HEK293 (cell line): ENCODE measurements around the gene CHIT1.
"Not testable (repeated sequence)": the region's sequence is repeated elsewhere in the genome, so short reads cannot be mapped to it uniquely, and the experiment has no call there.

Source experiments
- KLF8 ChIP-seq: fragments of 450-650 bp; formaldehyde crosslinking; IDR thresholded peaks from 2 replicates; pipeline ENCODE4 v1.5.1; 2016; ENCODE audit warnings: missing biosample characterization, missing genetic modification characterization
- ZNF549 ChIP-seq: fragments of 450-650 bp; IDR thresholded peaks from 2 replicates; pipeline ENCODE4 v1.5.1; 2018; ENCODE audit warnings: missing biosample characterization, missing genetic modification characterization, mild to moderate bottlenecking, inconsistent platforms, moderate library complexity
- ZNF629 ChIP-seq: fragments of 450-650 bp; formaldehyde crosslinking; IDR thresholded peaks from 2 replicates; pipeline ENCODE4 v1.5.1; 2017; ENCODE audit warnings: missing biosample characterization, missing genetic modification characterization
- TF ChIP-seq, protein P1 (sequence below): fragments of 450-650 bp; formaldehyde crosslinking; IDR thresholded peaks from 2 replicates; pipeline ENCODE4 v1.5.1; 2016; ENCODE audit warnings: missing biosample characterization, missing genetic modification characterization

DNA sequence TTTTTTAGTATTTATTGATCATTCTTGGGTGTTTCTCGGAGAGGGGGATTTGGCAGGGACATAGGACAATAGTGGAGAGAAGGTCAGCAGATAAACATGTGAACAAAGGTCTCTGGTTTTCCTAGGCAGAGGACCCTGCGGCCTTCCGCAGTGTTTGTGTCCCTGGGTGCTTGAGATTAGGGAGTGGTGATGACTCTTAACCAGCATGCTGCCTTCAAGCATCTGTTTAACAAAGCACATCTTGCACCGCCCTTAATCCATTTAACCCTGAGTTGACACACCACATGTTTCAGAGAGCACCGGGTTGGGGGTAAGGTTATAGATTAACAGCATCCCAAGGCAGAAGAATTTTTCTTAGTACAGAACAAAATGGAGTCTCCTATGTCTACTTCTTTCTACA is 36.7 kb upstream of the CHIT1 start:
- TF ChIP-seq, protein P1, sequence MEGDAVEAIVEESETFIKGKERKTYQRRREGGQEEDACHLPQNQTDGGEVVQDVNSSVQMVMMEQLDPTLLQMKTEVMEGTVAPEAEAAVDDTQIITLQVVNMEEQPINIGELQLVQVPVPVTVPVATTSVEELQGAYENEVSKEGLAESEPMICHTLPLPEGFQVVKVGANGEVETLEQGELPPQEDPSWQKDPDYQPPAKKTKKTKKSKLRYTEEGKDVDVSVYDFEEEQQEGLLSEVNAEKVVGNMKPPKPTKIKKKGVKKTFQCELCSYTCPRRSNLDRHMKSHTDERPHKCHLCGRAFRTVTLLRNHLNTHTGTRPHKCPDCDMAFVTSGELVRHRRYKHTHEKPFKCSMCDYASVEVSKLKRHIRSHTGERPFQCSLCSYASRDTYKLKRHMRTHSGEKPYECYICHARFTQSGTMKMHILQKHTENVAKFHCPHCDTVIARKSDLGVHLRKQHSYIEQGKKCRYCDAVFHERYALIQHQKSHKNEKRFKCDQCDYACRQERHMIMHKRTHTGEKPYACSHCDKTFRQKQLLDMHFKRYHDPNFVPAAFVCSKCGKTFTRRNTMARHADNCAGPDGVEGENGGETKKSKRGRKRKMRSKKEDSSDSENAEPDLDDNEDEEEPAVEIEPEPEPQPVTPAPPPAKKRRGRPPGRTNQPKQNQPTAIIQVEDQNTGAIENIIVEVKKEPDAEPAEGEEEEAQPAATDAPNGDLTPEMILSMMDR (tag by site-specific recombination), result not testable (repeated sequence)
- not testable (repeated sequence) for TF ChIP-seq KLF8 (tag by site-specific recombination); ZNF629 (tag by site-specific recombination); ZNF549
